Testis (tissue), 3 donors: ENCODE results near the gene SDHAF4. TPM values are rescaled to one million over a fixed set of nuclear protein-coding genes. Genes with fewer than 3 reads are reported as not detected.

Source experiments
- DNase-seq: peaks from one replicate; pipeline ENCODE4 v3.0.0-alpha.2; 2019
- H3K27ac ChIP-seq, 2 donors: fragments of 200-600 bp; sonication (generic); one replicate each; pipeline ENCODE4 v1.5.1; 2019
- H3K27me3 ChIP-seq: fragments of 200-600 bp; sonication (generic); one replicate; pipeline ENCODE4 v1.5.1; 2019
- H3K36me3 ChIP-seq: fragments of 200-600 bp; sonication (generic); one replicate; pipeline ENCODE4 v1.5.1; 2017; ENCODE audit warnings: low read depth; ENCODE audit errors: missing control alignments
- H3K4me1 ChIP-seq: fragments of 200-600 bp; sonication (generic); one replicate; pipeline ENCODE4 v1.5.1; 2019
- H3K4me3 ChIP-seq, 2 donors: fragments of 200-600 bp; sonication (generic); one replicate each; pipeline ENCODE4 v1.5.1; 2017 to 2019
- H3K9me3 ChIP-seq: fragments of 200-600 bp; sonication (generic); one replicate; pipeline ENCODE4 v1.5.1; 2017
- CTCF ChIP-seq, 3 experiments: fragments of 450-650 bp in 2 of 3; fragments of 200-600 bp in 1 of 3; sonication (generic) in 1 of 3; IDR thresholded peaks; one replicate each; pipeline ENCODE4 v1.5.1; 2016 to 2019; ENCODE audit warnings: antibody characterized with exemption in 3 of 3, mild to moderate bottlenecking in 2 of 3, moderate library complexity in 1 of 3
- POLR2A ChIP-seq: fragments of 450-650 bp; IDR thresholded peaks from one replicate; pipeline ENCODE4 v1.6.1; 2017; ENCODE audit warnings: antibody characterized with exemption, mild to moderate bottlenecking, moderate library complexity
- whole genome bisulfite sequencing, 2 donors: methylation state at CpG; one replicate each; pipeline ENCODE4 v1.1.5; 2018; 5-methylcytosine and 5-hydroxymethylcytosine counted together
- intact Hi-C: fragments of 100-400 bp; cut with DNase I; formaldehyde crosslinking; loops from one replicate; pipeline ENCODE4 v1.15.1; 2023; ENCODE audit warnings: low total_unique reads
- polyA plus RNA-seq: library from polyadenylated mRNA; stranded (reverse); fragments of 350-450 nt; fragmentation: Illumina TruSeq; extraction: RNeasy Lipid Tissue Mini Kit (QIAGEN cat#74804); gene quantifications from one replicate; pipeline ENCODE4 v1.2.3, GENCODE V29; 2014; ENCODE audit warnings: low read depth, low replicate concordance; ENCODE audit not compliant: insufficient read depth
- total RNA-seq, 2 donors: library from RNA; depleted of rRNA; stranded (reverse); fragments of >200 nt; gene quantifications; one replicate each; pipeline ENCODE4 v1.2.3, GENCODE V29; 2016

SDHAF4 gene
- total and polyA plus RNA-seq, 3 donors from 2014 or later: 7.6 to 12.2 (median 8.8) TPM

GRCh38 chr6:70629929-70630328 lies 63.2 kb downstream of the SDHAF4 start:
- no peak for DNase-seq
- intact Hi-C loops: no loop called here
- no peaks in the 10 kb centered on the region for H3K27me3 ChIP-seq
- WGBS, 2 donors: 69 to 79% methylated on average over 1 of the region's 1 CpG
- H3K27ac ChIP-seq: no peak overlapping the region
- no peaks in the 10 kb centered on the region for H3K4me1 ChIP-seq
- H3K36me3 ChIP-seq: no peaks in the 10 kb centered on the region
- no peak overlapping the region for H3K4me3 ChIP-seq
- TF ChIP-seq CTCF (IDR thresholded peaks at IDR 0.05) (no peak), POLR2A (no peak)
- H3K9me3 ChIP-seq: no peaks in the 10 kb centered on the region

- no peaks in the 10 kb centered on the region for H3K36me3 ChIP-seq
- H3K27me3 ChIP-seq: no peaks in the 10 kb centered on the region
- no peak for DNase-seq
- intact Hi-C loops: no loop called here
- H3K9me3 ChIP-seq: no peaks in the 10 kb centered on the region
- 81 to 99% methylated on average over 2 of the region's 2 CpGs for WGBS, 2 donors
- no peak overlapping the region for H3K4me3 ChIP-seq
- no peak for TF ChIP-seq CTCF (IDR thresholded peaks at IDR 0.05)
- TF ChIP-seq POLR2A: no peak
- H3K4me1 ChIP-seq: no peaks in the 10 kb centered on the region
- no peak overlapping the region for H3K27ac ChIP-seq
Observed at GRCh38 chr6:70633870-70634269, 67.1 kb downstream of the SDHAF4 start.

- intact Hi-C loops: no loop called here
- TF ChIP-seq CTCF (IDR thresholded peaks at IDR 0.05) (no peak), POLR2A (no peak)
- Histone ChIP-seq H3K4me3 (no peak overlapping the region), H3K27ac (no peak overlapping the region), H3K36me3 (no peaks in the 10 kb centered on the region), H3K4me1 (no peaks in the 10 kb centered on the region), H3K9me3 (no peaks in the 10 kb centered on the region), H3K27me3 (no peaks in the 10 kb centered on the region)
- DNase-seq: no peak
- 31 to 60% methylated on average over 8 of the region's 8 CpGs for WGBS, 2 donors
Observed at GRCh38 chr6:70636596-70636995, 69.9 kb downstream of the SDHAF4 start.

- 58 to 80% methylated on average over 1 of the region's 1 CpG for WGBS, 2 donors
- intact Hi-C loops: no loop called here
- Histone ChIP-seq H3K27me3 (no peaks in the 10 kb centered on the region), H3K36me3 (no peaks in the 10 kb centered on the region), H3K4me1 (no peaks in the 10 kb centered on the region), H3K9me3 (no peaks in the 10 kb centered on the region), H3K4me3 (no peak overlapping the region), H3K27ac (no peak overlapping the region)
- TF ChIP-seq CTCF (IDR thresholded peaks at IDR 0.05) (no peak), POLR2A (no peak)
- no peak for DNase-seq
Observed at GRCh38 chr6:70638468-70638867, 71.7 kb downstream of the SDHAF4 start.

Other genes starting within 250 kb of the SDHAF4 start
- gene FAM135A, start 153.4 kb upstream of the SDHAF4 start, total RNA-seq: 10 to 100 TPM; 67.0 to 68.9 TPM
- 21.7 TPM for gene FAM135A, start 153.4 kb upstream of the SDHAF4 start, polyA plus RNA-seq
- 10 to 100 TPM; 36.1 to 41.6 TPM for gene SMAP1, start 101.0 kb downstream of the SDHAF4 start, total RNA-seq
- gene SMAP1, start 101.0 kb downstream of the SDHAF4 start, polyA plus RNA-seq: 43.3 TPM